ENCODE results near the gene PTPRN2.

DNA sequence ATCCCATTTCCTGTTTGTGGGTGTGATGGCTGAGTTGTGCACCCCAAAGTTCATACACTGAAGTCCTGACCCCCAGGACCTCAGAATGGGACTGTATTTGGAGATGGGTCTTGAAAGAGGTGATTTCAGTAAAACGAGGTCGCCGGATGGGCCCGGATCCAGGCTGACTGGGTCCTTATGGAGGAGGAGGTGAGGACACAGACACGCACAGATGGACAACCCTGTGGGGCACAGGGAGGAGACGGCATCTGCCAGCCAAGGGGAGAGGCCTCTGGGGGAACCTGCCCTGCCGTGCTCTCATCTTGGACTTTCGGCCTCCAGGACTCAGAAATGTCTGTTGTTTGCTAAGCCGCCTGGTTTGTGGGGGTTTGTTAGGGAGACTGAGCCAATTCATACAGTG lies 61.1 kb downstream of the PTPRN2 start:
- TF ChIP-seq, protein P1, sequence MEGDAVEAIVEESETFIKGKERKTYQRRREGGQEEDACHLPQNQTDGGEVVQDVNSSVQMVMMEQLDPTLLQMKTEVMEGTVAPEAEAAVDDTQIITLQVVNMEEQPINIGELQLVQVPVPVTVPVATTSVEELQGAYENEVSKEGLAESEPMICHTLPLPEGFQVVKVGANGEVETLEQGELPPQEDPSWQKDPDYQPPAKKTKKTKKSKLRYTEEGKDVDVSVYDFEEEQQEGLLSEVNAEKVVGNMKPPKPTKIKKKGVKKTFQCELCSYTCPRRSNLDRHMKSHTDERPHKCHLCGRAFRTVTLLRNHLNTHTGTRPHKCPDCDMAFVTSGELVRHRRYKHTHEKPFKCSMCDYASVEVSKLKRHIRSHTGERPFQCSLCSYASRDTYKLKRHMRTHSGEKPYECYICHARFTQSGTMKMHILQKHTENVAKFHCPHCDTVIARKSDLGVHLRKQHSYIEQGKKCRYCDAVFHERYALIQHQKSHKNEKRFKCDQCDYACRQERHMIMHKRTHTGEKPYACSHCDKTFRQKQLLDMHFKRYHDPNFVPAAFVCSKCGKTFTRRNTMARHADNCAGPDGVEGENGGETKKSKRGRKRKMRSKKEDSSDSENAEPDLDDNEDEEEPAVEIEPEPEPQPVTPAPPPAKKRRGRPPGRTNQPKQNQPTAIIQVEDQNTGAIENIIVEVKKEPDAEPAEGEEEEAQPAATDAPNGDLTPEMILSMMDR (IDR thresholded peaks at IDR 0.05; ENCODE audit: control extremely low read depth in 1 of 3, insufficient read depth in 1 of 3, low read depth in 1 of 3, low read length in 3 of 3): no peak
- TF ChIP-seq EZH2 (IDR thresholded peaks at IDR 0.05; ENCODE audit: low read depth, low read length, severe bottlenecking) (no peak), CBX5 (IDR thresholded peaks at IDR 0.05; ENCODE audit: low read depth, low read length) (no peak), SP2 (IDR thresholded peaks at IDR 0.05; ENCODE audit: low read length) (no peak), EGR1 (IDR thresholded peaks at IDR 0.05; ENCODE audit: borderline replicate concordance, low read depth, low read length) (no peak), RBBP5 (IDR thresholded peaks at IDR 0.05; ENCODE audit: borderline replicate concordance, low read depth, low read length) (no peak), FOSL1 (IDR thresholded peaks at IDR 0.05; ENCODE audit: insufficient read depth, low read depth, low read length) (no peak), RAD21 (IDR thresholded peaks at IDR 0.05 in 1 of 2, conservative IDR thresholded peaks at IDR 0.05 in 1 of 2; ENCODE audit: low read depth in 2 of 2, low read length in 2 of 2) (no peak), JUND (IDR thresholded peaks at IDR 0.05; ENCODE audit: low read length) (no peak), KDM1A (IDR thresholded peaks at IDR 0.05; ENCODE audit: borderline replicate concordance, low read length) (no peak), NANOG (IDR thresholded peaks at IDR 0.05; ENCODE audit: insufficient read depth, low read depth, low read length, poor library complexity, severe bottlenecking) (no peak)

Data from H1 (cell line).